SK-N-SH treated with all-trans-retinoic acid at 6 μM for 48 hours (cell line): ENCODE measurements around the gene KRT74.

ENCODE experiments used
- ATAC-seq: fragments of 200-7000 bp; cut with Tn5 transposase; 3 replicates; pipeline ENCODE4 v1.9.1; 2020; ENCODE audit warnings: mild to moderate bottlenecking, moderate library complexity
- ARNTL ChIP-seq: fragments of 450-650 bp; formaldehyde crosslinking; IDR thresholded peaks from 2 replicates; pipeline ENCODE4 v1.5.0; 2020; ENCODE audit warnings: low read depth, mild to moderate bottlenecking, moderate library complexity, borderline replicate concordance
- BACH2 ChIP-seq: fragments of 250-450 bp; sonication (Bioruptor Pico); IDR thresholded peaks from 2 replicates; pipeline ENCODE4 v1.9.0; 2021; ENCODE audit warnings: mild to moderate bottlenecking, borderline replicate concordance
- CREB5 ChIP-seq: fragments of 250-450 bp; sonication (Bioruptor Pico); IDR thresholded peaks from 2 replicates; pipeline ENCODE4 v1.5.1; 2020; ENCODE audit warnings: low read depth, mild to moderate bottlenecking, moderate library complexity
- CSDC2 ChIP-seq: fragments of 250-450 bp; sonication (Bioruptor Pico); IDR thresholded peaks from 2 replicates; pipeline ENCODE4 v1.5.0; 2020; ENCODE audit warnings: mild to moderate bottlenecking, moderate library complexity
- CSRNP3 ChIP-seq: fragments of 250-450 bp; sonication (Bioruptor Pico); IDR thresholded peaks from 2 replicates; pipeline ENCODE4 v1.5.1; 2021; ENCODE audit warnings: mild to moderate bottlenecking, moderate library complexity
- ESRRG ChIP-seq: fragments of 250-450 bp; sonication (Bioruptor Pico); IDR thresholded peaks from 2 replicates; pipeline ENCODE4 v1.6.1; 2021; ENCODE audit warnings: mild to moderate bottlenecking
- GLIS3 ChIP-seq: fragments of 250-450 bp; sonication (Bioruptor Pico); IDR thresholded peaks from 2 replicates; pipeline ENCODE4 v1.5.0; 2020; ENCODE audit warnings: mild to moderate bottlenecking, moderate library complexity
- ISL1 ChIP-seq: fragments of 250-450 bp; sonication (Bioruptor Pico); IDR thresholded peaks from 2 replicates; pipeline ENCODE4 v2.1.2; 2022; ENCODE audit warnings: mild to moderate bottlenecking, moderate library complexity
- OSR1 ChIP-seq: fragments of 250-450 bp; sonication (Bioruptor Pico); IDR thresholded peaks from 2 replicates; pipeline ENCODE4 v1.8.0; 2022; ENCODE audit warnings: moderate library complexity, mild to moderate bottlenecking, inconsistent platforms
- PATZ1 ChIP-seq: fragments of 250-450 bp; sonication (Bioruptor Pico); IDR thresholded peaks from 2 replicates; pipeline ENCODE4 v1.8.0; 2020; ENCODE audit warnings: mild to moderate bottlenecking, moderate library complexity, borderline replicate concordance
- POU6F1 ChIP-seq: fragments of 250-450 bp; sonication (Bioruptor Pico); IDR thresholded peaks from 2 replicates; pipeline ENCODE4 v1.8.0; 2021; ENCODE audit warnings: low read depth, mild to moderate bottlenecking, moderate library complexity, borderline replicate concordance
- PPARA ChIP-seq: fragments of 250-450 bp; sonication (Bioruptor Pico); IDR thresholded peaks from 2 replicates; pipeline ENCODE4 v1.5.0; 2020; ENCODE audit warnings: mild to moderate bottlenecking, borderline replicate concordance
- RARB ChIP-seq: fragments of 250-450 bp; sonication (Bioruptor Pico); IDR thresholded peaks from 2 replicates; pipeline ENCODE4 v1.8.0; 2021; ENCODE audit warnings: mild to moderate bottlenecking, moderate library complexity
- TCF4 ChIP-seq: fragments of 250-450 bp; sonication (Bioruptor Pico); IDR thresholded peaks from 2 replicates; pipeline ENCODE4 v1.8.0; 2021; ENCODE audit warnings: mild to moderate bottlenecking, moderate library complexity, borderline replicate concordance
- TOX ChIP-seq: fragments of 250-450 bp; sonication (Bioruptor Pico); IDR thresholded peaks from 2 replicates; pipeline ENCODE4 v1.8.0; 2021; ENCODE audit warnings: mild to moderate bottlenecking, moderate library complexity, borderline replicate concordance
- TSHZ2 ChIP-seq: fragments of 250-450 bp; sonication (Bioruptor Pico); IDR thresholded peaks from 2 replicates; pipeline ENCODE4 v1.5.0; 2020; ENCODE audit warnings: mild to moderate bottlenecking, moderate library complexity
- ZC3H10 ChIP-seq: fragments of 250-450 bp; sonication (Bioruptor Pico); IDR thresholded peaks from 2 replicates; pipeline ENCODE4 v1.5.1; 2021; ENCODE audit warnings: mild to moderate bottlenecking, moderate library complexity
- ZFP3 ChIP-seq: fragments of 250-450 bp; sonication (Bioruptor Pico); IDR thresholded peaks from 2 replicates; pipeline ENCODE4 v1.5.0; 2020; ENCODE audit warnings: mild to moderate bottlenecking, moderate library complexity
- ZFP30 ChIP-seq: fragments of 450-650 bp; formaldehyde crosslinking; IDR thresholded peaks from 2 replicates; pipeline ENCODE4 v1.5.0; 2022; ENCODE audit warnings: mild to moderate bottlenecking, moderate library complexity
- ZNF565 ChIP-seq: fragments of 450-650 bp; formaldehyde crosslinking; conservative IDR thresholded peaks from 2 replicates; pipeline ENCODE4 v1.5.0; 2020; ENCODE audit warnings: low read depth, mild to moderate bottlenecking, moderate library complexity
- ZNF70 ChIP-seq: fragments of 450-650 bp; formaldehyde crosslinking; IDR thresholded peaks from 2 replicates; pipeline ENCODE4 v1.5.0; 2020; ENCODE audit warnings: mild to moderate bottlenecking, moderate library complexity
- ZNF8 ChIP-seq: fragments of 450-650 bp; formaldehyde crosslinking; IDR thresholded peaks from 2 replicates; pipeline ENCODE4 v1.5.0; 2020; ENCODE audit warnings: mild to moderate bottlenecking, moderate library complexity

Gene KRT74

GRCh38 chr12:52525661-52526499, 47.8 kb downstream of the KRT74 start:
- TF ChIP-seq ESRRG (no peak), CSRNP3 (no peak), BACH2 (no peak), TCF4 (CRISPR knock-in tag) (no peak), ZNF70 (CRISPR knock-in tag) (no peak), ZNF8 (CRISPR knock-in tag) (no peak), GLIS3 (CRISPR knock-in tag) (no peak), PATZ1 (CRISPR knock-in tag) (no peak), OSR1 (CRISPR knock-in tag) (no peak), ISL1 (no peak), ZFP3 (CRISPR knock-in tag) (no peak), ZNF565 (CRISPR knock-in tag) (no peak), TSHZ2 (CRISPR knock-in tag) (no peak), RARB (no peak), PPARA (CRISPR knock-in tag) (no peak), CREB5 (CRISPR knock-in tag) (no peak), ZC3H10 (CRISPR knock-in tag) (no peak)
- TF ChIP-seq, all 23 proteins: peak for 0
- ATAC-seq, result no peak

GRCh38 chr12:52524898-52525591, 48.6 kb downstream of the KRT74 start:
- TF ChIP-seq ESRRG (no peak), ZFP30 (CRISPR knock-in tag) (no peak), GLIS3 (CRISPR knock-in tag) (no peak), ARNTL (no peak), POU6F1 (CRISPR knock-in tag) (no peak), PATZ1 (CRISPR knock-in tag) (no peak), ISL1 (no peak), CSDC2 (CRISPR knock-in tag) (no peak), TOX (CRISPR knock-in tag) (no peak), ZFP3 (CRISPR knock-in tag) (no peak), CSRNP3 (no peak), ZNF8 (CRISPR knock-in tag) (no peak)
- no peak for ATAC-seq
